ENCODE data around the gene LAG3. TPM values are rescaled to one million over a fixed set of nuclear protein-coding genes. Genes with fewer than 3 reads are reported as not detected.

Gene LAG3
- total RNA-seq, 1 experiment from 2014 or later: 0.12 TPM

GRCh38 chr12:6790496-6791150 lies 18.3 kb downstream of the LAG3 start:
- no peak for DNase-seq (ENCODE audit: low read depth)

DNA sequence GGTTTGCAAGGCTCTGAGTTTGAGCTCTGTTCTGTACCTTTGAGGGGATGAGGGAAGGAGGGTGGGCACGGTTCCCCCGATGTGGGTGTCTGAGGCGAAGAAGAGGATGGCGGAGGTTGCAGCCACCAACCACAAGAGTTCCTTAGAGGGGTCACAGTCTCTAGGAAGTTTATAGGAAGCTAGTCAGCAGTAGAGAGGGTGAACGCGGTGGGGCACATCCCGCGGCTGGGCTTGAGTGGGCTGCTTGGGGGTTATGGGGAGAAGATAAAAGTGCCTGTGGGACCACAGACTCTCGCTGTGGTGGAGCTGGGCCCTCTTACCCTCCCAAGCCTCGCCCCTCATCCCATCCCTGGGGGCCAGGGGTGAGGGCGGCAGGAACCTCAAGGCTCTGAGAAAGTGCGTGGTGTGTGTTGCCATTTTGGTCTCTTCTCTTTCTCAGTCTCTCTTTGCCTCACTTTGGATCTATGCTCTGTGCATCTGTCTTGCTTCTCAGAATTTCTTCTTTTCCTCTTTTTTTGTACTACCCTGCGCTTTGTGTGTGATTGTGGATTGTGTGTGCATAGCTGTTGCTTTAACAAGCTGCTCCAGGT lies 19.7 kb downstream of the LAG3 start:
- no peak for DNase-seq (ENCODE audit: low read depth)

GRCh38 chr12:6792522-6793201 lies 20.3 kb downstream of the LAG3 start:
- no peak for DNase-seq (ENCODE audit: low read depth)

GRCh38 chr12:6795088-6795487 lies 22.8 kb downstream of the LAG3 start:
- no peak for DNase-seq (ENCODE audit: low read depth)

- DNase-seq (ENCODE audit: low read depth): no peak
Measured at GRCh38 chr12:6796576-6796975, 24.3 kb downstream of the LAG3 start.

DNA sequence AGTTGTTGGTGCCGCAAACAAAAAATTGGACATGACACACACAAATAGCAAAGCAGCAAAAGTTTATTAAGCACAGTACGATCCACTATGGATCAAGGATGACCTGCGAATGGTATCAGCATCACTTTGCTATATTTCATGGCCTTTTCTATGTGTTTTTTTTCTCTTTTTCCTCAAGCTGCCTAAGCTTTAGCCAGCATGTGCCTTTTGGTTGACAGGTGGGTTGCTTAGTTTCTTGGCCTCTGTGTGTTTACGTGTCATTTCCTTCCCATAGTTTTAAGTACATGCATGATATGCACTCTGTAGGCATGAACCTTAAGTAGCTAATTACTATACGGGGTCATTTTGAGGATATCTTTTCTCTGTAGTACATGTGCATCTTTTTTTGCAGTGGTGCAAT lies 26.8 kb downstream of the LAG3 start:
- DNase-seq (ENCODE audit: low read depth): no peak

DNA sequence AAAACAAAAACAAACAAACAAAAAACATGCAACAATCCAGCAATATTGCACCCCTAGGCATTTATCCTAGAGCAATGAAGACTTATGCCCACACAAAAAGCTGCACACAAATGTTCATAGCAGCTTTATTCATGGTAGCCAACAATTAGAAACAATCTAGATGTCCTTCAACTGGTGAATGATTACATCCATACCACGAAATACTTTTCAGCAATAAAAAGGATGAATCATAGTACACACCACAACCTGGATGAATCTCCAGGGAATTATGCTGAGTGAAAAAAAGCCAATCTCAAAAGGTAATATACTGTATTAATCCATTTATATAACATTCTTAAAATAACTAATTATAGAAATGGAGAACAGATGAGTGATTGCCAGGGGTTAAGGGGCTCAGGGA lies 34.9 kb downstream of the LAG3 start:
- DNase-seq (ENCODE audit: low read depth): no peak

DNA sequence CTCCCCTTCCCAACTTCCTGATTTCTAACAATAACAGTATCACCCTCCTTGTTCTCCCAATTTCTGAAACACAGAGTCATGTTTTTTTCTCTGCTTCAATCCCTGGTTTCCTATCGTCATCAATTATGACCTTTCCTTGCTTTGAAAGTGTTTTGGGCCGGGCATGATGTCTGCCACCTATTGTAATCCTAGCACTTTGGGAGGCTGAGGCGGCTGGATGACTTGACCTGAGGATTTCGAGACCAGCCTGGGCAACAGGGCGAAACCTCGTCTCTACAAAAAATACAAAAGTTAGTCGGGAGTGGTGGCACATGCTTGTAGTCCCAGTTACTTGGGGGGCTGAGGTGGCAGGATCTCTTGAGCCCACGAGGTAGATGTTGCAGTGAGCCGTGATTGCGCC lies 36.7 kb downstream of the LAG3 start:
- no peak for DNase-seq (ENCODE audit: low read depth)

DNA sequence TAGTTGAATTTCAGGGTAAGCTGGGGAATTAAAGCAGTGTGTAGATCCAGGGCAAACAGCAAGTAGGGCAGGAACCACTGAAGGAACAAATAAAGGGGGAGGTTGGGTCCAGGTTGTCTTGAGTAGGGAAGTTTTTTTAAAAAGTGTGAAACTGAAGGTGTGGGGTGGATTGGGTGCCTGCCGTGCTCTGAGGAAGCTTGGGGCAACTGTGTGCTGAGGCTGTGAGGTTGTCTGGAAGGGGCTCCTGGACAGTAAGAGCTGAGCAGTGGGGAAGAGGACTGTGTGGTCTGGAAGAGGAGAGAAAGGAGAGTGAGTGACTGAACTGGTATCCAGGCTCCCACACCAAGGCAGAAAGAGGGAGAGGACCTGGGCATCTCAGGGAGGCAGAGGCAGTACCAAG lies 38.4 kb downstream of the LAG3 start:
- no peak for DNase-seq (ENCODE audit: low read depth)

DNA sequence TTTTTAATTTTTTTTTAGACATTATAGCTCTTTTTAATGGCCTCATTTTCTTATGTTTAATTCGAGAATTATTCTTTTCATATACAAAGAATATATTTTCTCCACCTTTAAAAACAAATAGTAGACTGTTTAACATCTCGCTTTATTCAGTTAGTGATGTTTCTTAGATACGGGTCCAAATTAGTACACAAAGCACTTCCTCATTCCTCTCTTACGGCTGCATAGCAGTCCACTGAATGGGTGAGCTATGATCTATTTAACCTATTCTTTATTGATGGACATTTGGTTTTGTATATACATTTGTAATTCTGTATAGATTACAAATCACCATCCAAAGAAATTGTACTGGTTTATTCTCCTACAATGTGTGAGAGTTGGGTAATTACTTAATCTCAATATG lies 41.0 kb downstream of the LAG3 start:
- DNase-seq (ENCODE audit: low read depth): no peak

DNA sequence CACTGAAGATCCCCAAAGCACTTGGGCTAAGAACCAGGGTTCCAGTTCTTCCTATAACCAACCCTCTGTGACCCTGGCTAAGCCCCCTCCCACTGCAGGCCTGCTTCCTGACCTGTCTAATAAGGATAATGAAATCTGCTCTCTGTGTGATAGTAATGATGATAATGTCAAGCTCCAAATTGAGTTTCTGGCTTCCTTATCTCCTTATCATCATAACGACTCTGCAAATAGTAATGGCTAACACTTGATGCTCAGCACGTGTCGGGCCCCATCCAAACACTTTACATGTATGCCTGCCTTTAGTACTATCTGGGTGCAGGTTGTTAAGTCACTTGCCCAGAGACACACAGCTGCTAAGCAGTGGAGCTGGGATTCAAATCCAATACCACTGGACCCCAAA lies 44.3 kb downstream of the LAG3 start:
- no peak for DNase-seq (ENCODE audit: low read depth)

GRCh38 chr12:6817098-6817497 lies 44.8 kb downstream of the LAG3 start:
- no peak for DNase-seq (ENCODE audit: low read depth)

DNA sequence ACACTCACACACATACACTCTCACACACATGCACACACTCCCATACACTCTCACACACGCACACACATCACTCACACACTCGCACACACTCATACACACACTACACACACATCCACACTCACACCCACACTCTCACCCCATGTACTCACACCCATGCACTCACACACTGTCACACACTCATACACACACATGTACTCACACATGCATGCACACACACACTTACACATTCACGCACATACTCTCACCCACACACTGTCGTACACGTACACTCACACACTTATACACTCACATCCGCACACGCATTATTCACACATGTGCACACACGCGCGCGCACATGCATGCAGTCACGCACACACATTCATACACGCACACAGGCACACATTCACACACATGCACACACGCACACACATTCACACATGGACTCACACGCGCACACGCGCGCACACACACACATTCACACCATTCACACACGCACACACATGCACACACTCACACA lies 45.4 kb downstream of the LAG3 start:
- DNase-seq (ENCODE audit: low read depth): no peak

- DNase-seq (ENCODE audit: low read depth): no peak
Measured at GRCh38 chr12:6818222-6818621, 45.9 kb downstream of the LAG3 start.

GRCh38 chr12:6818645-6819044 lies 46.3 kb downstream of the LAG3 start:
- DNase-seq (ENCODE audit: low read depth): no peak

- DNase-seq (ENCODE audit: low read depth): no peak
Measured at GRCh38 chr12:6819106-6820030, 47.0 kb downstream of the LAG3 start.

DNA sequence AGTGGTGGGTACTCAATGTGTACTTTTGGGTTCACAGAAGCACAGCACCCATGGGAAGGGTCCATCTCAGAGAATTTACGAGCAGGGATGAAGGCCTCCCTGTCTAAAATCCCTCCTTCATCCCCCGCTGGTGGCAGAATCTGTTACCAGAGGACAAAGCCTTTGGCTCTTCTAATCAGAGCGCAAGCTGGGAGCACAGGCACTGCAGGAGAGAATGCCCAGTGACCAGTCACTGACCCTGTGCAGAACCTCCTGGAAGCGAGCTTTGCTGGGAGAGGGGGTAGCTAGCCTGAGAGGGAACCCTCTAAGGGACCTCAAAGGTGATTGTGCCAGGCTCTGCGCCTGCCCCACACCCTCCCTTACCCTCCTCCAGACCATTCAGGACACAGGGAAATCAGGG lies 47.8 kb downstream of the LAG3 start:
- no peak for DNase-seq (ENCODE audit: low read depth)

DNA sequence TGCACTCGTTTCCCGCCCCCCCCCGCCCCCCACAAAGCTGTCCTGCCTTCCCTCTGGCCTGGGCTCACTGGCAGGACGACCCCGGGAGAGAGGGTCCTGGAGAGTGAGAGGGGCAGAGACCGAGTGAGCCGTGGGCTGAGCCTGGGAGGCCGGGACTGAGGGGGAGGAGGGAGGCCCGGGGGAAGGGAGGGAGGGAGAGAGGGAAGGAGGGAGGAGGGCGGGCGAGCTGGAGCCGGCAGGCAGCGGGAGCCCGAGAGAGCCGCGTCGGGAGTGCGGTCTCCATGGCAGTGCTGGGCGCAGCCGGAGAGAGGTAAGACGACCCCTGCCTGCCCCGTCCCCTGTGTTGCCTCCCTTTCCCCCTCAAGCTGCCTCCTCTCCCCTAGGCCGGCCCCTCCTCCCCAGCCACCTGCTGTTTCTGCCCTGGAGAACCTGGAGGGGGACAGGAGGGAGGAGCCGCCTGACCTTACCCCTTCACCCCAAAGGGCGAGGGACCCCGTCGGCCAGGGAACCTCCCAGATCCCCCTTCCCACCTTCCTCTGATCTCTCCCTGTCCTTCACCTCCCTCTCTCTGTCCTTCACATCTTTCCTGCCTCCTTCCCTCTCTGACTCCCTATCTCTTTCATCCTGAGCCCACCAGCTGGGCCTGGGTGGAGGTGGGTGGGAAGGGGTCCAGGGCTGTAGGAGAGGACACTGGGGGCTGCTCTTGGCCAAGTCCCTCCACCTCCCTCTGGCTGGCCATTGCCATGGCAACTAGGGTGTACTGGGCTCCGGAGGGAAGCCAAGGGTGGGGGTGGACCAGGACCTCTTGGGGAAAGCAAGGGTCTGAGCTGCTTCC lies 49.5 kb downstream of the LAG3 start, which contains the start of gene GPR162:
Gene GPR162, plus strand, starts transcription at position 231 of the 835 bp plus-strand sequence. CDS start 2,078 bp downstream, outside the sequence.
- peak; percentile 43 for DNase-seq (ENCODE audit: low read depth)

DNA sequence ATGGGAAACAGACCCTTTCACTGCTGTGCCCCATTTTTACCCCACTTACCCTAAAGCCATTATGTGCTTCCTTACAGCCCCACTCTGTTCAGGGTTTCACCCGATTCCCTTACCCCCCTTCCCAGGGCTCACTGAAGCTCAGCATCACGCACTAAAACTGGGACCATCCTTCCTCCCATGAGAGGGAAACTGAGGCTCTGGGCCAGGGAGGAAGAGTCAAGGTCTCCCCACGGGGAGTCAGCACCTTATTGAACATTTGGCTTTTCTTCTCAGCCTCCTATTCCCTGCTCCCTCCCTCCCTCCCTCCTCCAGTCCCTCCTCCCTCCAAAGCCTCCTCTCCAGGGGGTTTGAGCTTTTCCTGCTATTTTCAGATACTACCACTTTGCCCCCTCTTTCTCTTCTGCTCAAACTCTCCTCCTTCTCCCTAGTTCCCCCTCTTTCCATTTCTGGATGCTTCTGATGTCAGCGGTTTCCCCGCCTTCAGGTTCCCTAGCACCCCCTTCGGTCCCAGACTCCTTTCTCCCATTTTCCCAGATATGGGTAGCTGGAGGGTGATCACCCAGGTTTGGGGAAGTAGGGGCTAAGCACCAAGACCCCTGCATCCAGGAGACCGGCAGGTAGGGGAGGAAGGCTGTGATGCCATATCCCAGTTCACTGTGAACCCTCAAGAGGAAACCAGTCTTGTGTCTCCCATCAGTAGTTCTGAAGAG lies 50.3 kb downstream of the LAG3 start:
- DNase-seq (ENCODE audit: low read depth): no peak
